A549 (cell line): Measurements from ENCODE around the gene LIN9. TPM values are rescaled to one million over a fixed set of nuclear protein-coding genes. Genes with fewer than 3 reads are reported as not detected.

ENCODE experiments used
- ATAC-seq, 2 experiments: fragments of 200-7000 bp in 1 of 2; fragments of >200 bp in 1 of 2; cut with Nextera tagmentation in 1 of 2; cut with Tn5 transposase in 1 of 2; 3 replicates each; pipeline versions ENCODE4 v1.8.0 to v1.9.1; 2018 to 2020; ENCODE audit warnings: mild to moderate bottlenecking in 1 of 2, moderate library complexity in 1 of 2
- CTCF ChIA-PET: fragments of 300-600 bp; sonication (Branson Sonifier 250); formaldehyde crosslinking; extraction: SDS; loops from one replicate; lab custom pipeline; 2021; ENCODE audit warnings: antibody characterized with exemption, inconsistent platforms; lab: Yijun Ruan, JAX
- POLR2A ChIA-PET: fragments of 350-600 bp; formaldehyde crosslinking; extraction: SDS; loops from one replicate; lab custom pipeline; 2021; ENCODE audit warnings: antibody characterized with exemption, inconsistent platforms; lab: Yijun Ruan, JAX
- DNase-seq, 2 experiments: peaks; one replicate each; pipeline versions ENCODE4 v3.0.0 to v3.0.0-alpha.2; 2011 to 2016; ENCODE audit warnings: low read depth in 1 of 2, low spot score in 1 of 2
- FAIRE-seq: peaks from 2 replicates; lab custom pipeline; 2011; peaks lifted over from hg19 to GRCh38; lab: Jason Lieb, UNC
- H3K27ac ChIP-seq, 2 experiments: fragments of >200 bp; sonication (Bioruptor Twin); formaldehyde crosslinking; 3 replicates each; pipeline ENCODE4 v1.5.1; 2016 to 2017
- H3K4me1 ChIP-seq: fragments of >200 bp; sonication (Bioruptor Twin); formaldehyde crosslinking; 3 replicates; pipeline ENCODE4 v1.6.1; 2016
- H3K4me2 ChIP-seq: fragments of >200 bp; sonication (Bioruptor Twin); formaldehyde crosslinking; 3 replicates; pipeline ENCODE4 v1.6.1; 2016
- H3K4me3 ChIP-seq: fragments of >200 bp; sonication (Bioruptor Twin); formaldehyde crosslinking; 3 replicates; pipeline ENCODE4 v1.5.1; 2016
- H3K9me3 ChIP-seq: fragments of >200 bp; sonication (Bioruptor Twin); formaldehyde crosslinking; 3 replicates; pipeline ENCODE4 v1.6.1; 2016
- BHLHE40 ChIP-seq: IDR thresholded peaks from 2 replicates; pipeline ENCODE4 v1.6.1; 2012; ENCODE audit warnings: low read depth, low read length, inconsistent platforms
- CBX2 ChIP-seq: fragments of 200-600 bp; sonication (generic); IDR thresholded peaks from 2 replicates; pipeline ENCODE4 v1.6.1; 2016; ENCODE audit warnings: low read depth, mild to moderate bottlenecking, borderline replicate concordance
- CBX8 ChIP-seq: fragments of 200-600 bp; sonication (generic); IDR thresholded peaks from 2 replicates; pipeline ENCODE4 v1.6.1; 2016
- CHD2 ChIP-seq: fragments of 150-350 bp; IDR thresholded peaks from 2 replicates; pipeline ENCODE4 v1.6.1; 2014; ENCODE audit warnings: low read length; ENCODE audit not compliant: partially characterized antibody
- CHD4 ChIP-seq: fragments of 200-600 bp; sonication (generic); IDR thresholded peaks from 2 replicates; pipeline ENCODE4 v1.6.1; 2016; ENCODE audit warnings: antibody characterized with exemption, mild to moderate bottlenecking, borderline replicate concordance
- CTCF ChIP-seq: fragments of >200 bp; sonication (Bioruptor Twin); formaldehyde crosslinking; IDR thresholded peaks from 3 replicates; pipeline ENCODE4 v1.5.1; 2016
- E2F6 ChIP-seq: IDR thresholded peaks from 2 replicates; pipeline ENCODE4 v1.6.1; 2012; ENCODE audit warnings: low read depth, borderline replicate concordance
- EHF ChIP-seq: fragments of 250-450 bp; sonication (Bioruptor Pico); IDR thresholded peaks from 2 replicates; pipeline ENCODE4 v1.5.0; 2020; ENCODE audit warnings: mild to moderate bottlenecking
- FOXS1 ChIP-seq: fragments of 250-450 bp; sonication (Bioruptor Pico); IDR thresholded peaks from 2 replicates; pipeline ENCODE4 v1.5.0; 2020; ENCODE audit warnings: mild to moderate bottlenecking, moderate library complexity
- HES2 ChIP-seq: fragments of >200 bp; sonication (Bioruptor Twin); formaldehyde crosslinking; IDR thresholded peaks from 2 replicates; pipeline ENCODE4 v1.6.1; 2016
- HMGXB4 ChIP-seq: fragments of 250-450 bp; sonication (Bioruptor Pico); IDR thresholded peaks from 2 replicates; pipeline ENCODE4 v1.5.0; 2021; ENCODE audit warnings: mild to moderate bottlenecking, moderate library complexity, borderline replicate concordance
- HOXB5 ChIP-seq: fragments of 250-450 bp; sonication (Bioruptor Pico); IDR thresholded peaks from 2 replicates; pipeline ENCODE4 v1.5.0; 2020; ENCODE audit warnings: mild to moderate bottlenecking, moderate library complexity
- KDM1A ChIP-seq: fragments of 200-600 bp; sonication (generic); IDR thresholded peaks from 2 replicates; pipeline ENCODE4 v1.6.1; 2016; ENCODE audit warnings: low read depth, mild to moderate bottlenecking
- KDM5A ChIP-seq: fragments of 200-600 bp; sonication (generic); IDR thresholded peaks from 2 replicates; pipeline ENCODE4 v1.6.1; 2016; ENCODE audit warnings: antibody characterized with exemption, mild to moderate bottlenecking
- MAFK ChIP-seq: fragments of 450-650 bp; IDR thresholded peaks from 2 replicates; pipeline ENCODE4 v1.6.1; 2014; ENCODE audit not compliant: partially characterized antibody
- NR3C1 ChIP-seq: fragments of >200 bp; sonication (Bioruptor Twin); formaldehyde crosslinking; IDR thresholded peaks from 3 replicates; pipeline ENCODE4 v1.6.1; 2017
- PBX3 ChIP-seq: IDR thresholded peaks from 2 replicates; pipeline ENCODE4 v1.6.1; 2012
- POLR2AphosphoS2 ChIP-seq: conservative IDR thresholded peaks from 2 replicates; pipeline ENCODE4 v1.6.1; 2012; ENCODE audit warnings: low read length, improper control_type of control experiment, inconsistent platforms
- RNF2 ChIP-seq: fragments of 200-600 bp; sonication (generic); IDR thresholded peaks from 2 replicates; pipeline ENCODE4 v1.6.1; 2016; ENCODE audit warnings: low read depth, mild to moderate bottlenecking, antibody characterized with exemption, moderate library complexity, borderline replicate concordance
- TP53 ChIP-seq: fragments of 250-450 bp; sonication (Bioruptor Pico); IDR thresholded peaks from 2 replicates; pipeline ENCODE4 v1.5.0; 2021; ENCODE audit warnings: mild to moderate bottlenecking, moderate library complexity
- USF2 ChIP-seq: fragments of 450-650 bp; IDR thresholded peaks from 2 replicates; pipeline ENCODE4 v1.6.1; 2014; ENCODE audit warnings: antibody characterized with exemption
- WGBS: methylation state at CpG from one replicate; pipeline ENCODE4 v1.1.6; 2017; ENCODE audit errors: missing lambda C conversion rate; 5-methylcytosine and 5-hydroxymethylcytosine counted together
- polyA plus RNA-seq, 4 experiments: library from polyadenylated mRNA; depleted of rRNA in 3 of 4; stranded (reverse); fragments of >200 nt; fragmentation: RNase III in 1 of 4; extraction: RNeasy Plus Mini Kit Qiagen cat#74134 plus additional on column Dnase treatment in 1 of 4; gene quantifications; 2 replicates in 3 of 4; 3 replicates in 1 of 4; pipeline ENCODE4 v1.2.3, GENCODE V29; 2011 to 2017

Gene LIN9
- polyA plus RNA-seq, 2 of the 4 experiments (the other 2 are of a cell fraction): 8.3 to 14.7 TPM

- no peak for TF ChIP-seq MAFK
These were observed 41.5 kb upstream of the LIN9 start (continued) for GRCh38 chr1:226350519-226350865.

- FAIRE-seq (no peak), DNase-seq (no peak), ATAC-seq (no peak)
- Histone ChIP-seq H3K27ac (no peak overlapping the region), H3K9me3 (no peaks in the 10 kb centered on the region), H3K4me3 (no peak overlapping the region), H3K4me1 (no peaks in the 10 kb centered on the region), H3K4me2 (no peak overlapping the region)
- WGBS: 74% methylated on average over 18 of the region's 18 CpGs
- CTCF ChIA-PET: interaction anchor here (1.7 kb wide), 1 partner anchor 225 kb away, joined by 4 read pairs; no protein-coding TSS in a partner anchor
- POLR2A ChIA-PET: no interaction called here
- TF ChIP-seq RNF2 (no peak), E2F6 (no peak), FOXS1 (no peak), HES2 (no peak), POLR2AphosphoS2 (no peak), KDM5A (no peak), TP53 (CRISPR knock-in tag) (no peak), PBX3 (no peak), NR3C1 (no peak), HOXB5 (CRISPR knock-in tag) (no peak), KDM1A (no peak), BHLHE40 (no peak), HMGXB4 (CRISPR knock-in tag) (no peak), USF2 (no peak), CBX8 (no peak), EHF (no peak), CHD4 (no peak), CHD2 (no peak), CTCF (no peak), CBX2 (no peak)
These were observed 41.0 kb upstream of the LIN9 start for GRCh38 chr1:226349801-226350518.
